ENCODE data around the gene MEGF6.

The MEGF6 gene

GRCh38 chr1:3645666-3646355, 34.5 kb upstream of the MEGF6 start:
- DNase-seq, result no peak

GRCh38 chr1:3645247-3645646, 33.9 kb upstream of the MEGF6 start:
- no peak for DNase-seq

GRCh38 chr1:3644273-3644672, 33.0 kb upstream of the MEGF6 start:
- DNase-seq, result no peak

- no peak for DNase-seq
Measured at GRCh38 chr1:3642919-3643675, 31.8 kb upstream of the MEGF6 start.

- DNase-seq, result no peak
Measured at GRCh38 chr1:3641816-3642215, 30.5 kb upstream of the MEGF6 start.

- DNase-seq, result no peak
Measured at GRCh38 chr1:3641046-3641760, 29.9 kb upstream of the MEGF6 start.

GRCh38 chr1:3640121-3640837, 29.0 kb upstream of the MEGF6 start:
- no peak for DNase-seq

- DNase-seq, result no peak
Measured at GRCh38 chr1:3639397-3639911, 28.1 kb upstream of the MEGF6 start.

GRCh38 chr1:3638676-3639075, 27.4 kb upstream of the MEGF6 start:
- no peak for DNase-seq

- DNase-seq, result no peak
Measured at GRCh38 chr1:3638027-3638426, 26.7 kb upstream of the MEGF6 start.

GRCh38 chr1:3636531-3636930, 25.2 kb upstream of the MEGF6 start:
- DNase-seq, result no peak

- no peak for DNase-seq
Measured at GRCh38 chr1:3636080-3636479, 24.8 kb upstream of the MEGF6 start.

GRCh38 chr1:3634059-3634800, 22.9 kb upstream of the MEGF6 start:
- DNase-seq, result no peak

GRCh38 chr1:3633344-3634058, 22.2 kb upstream of the MEGF6 start:
- DNase-seq, result no peak

- no peak for DNase-seq
Measured at GRCh38 chr1:3632716-3633343, 21.5 kb upstream of the MEGF6 start.

GRCh38 chr1:3632298-3632697, 21.0 kb upstream of the MEGF6 start:
- no peak for DNase-seq

- no peak for DNase-seq
Measured at GRCh38 chr1:3631320-3632260, 20.3 kb upstream of the MEGF6 start.

GRCh38 chr1:3630914-3631313, 19.6 kb upstream of the MEGF6 start:
- no peak for DNase-seq

- no peak for DNase-seq
Measured at GRCh38 chr1:3630161-3630611, 18.9 kb upstream of the MEGF6 start.

All from NCI-H1092 treated with DMSO at 0.1 percent for 48 hours (cell line).